HG02938 (cell line): ENCODE measurements around the gene C10orf90.
"Not testable (repeated sequence)": the region's sequence is repeated elsewhere in the genome, so short reads cannot be mapped to it uniquely, and the experiment has no call there.

Experiments used
- ATAC-seq: cut with Tn5 transposase; IDR thresholded peaks from one replicate; pipeline ENCODE4 v1.9.1; 2021; ENCODE audit warnings: mild to moderate bottlenecking, moderate library complexity; ENCODE audit not compliant: unreplicated experiment

Gene C10orf90

DNA sequence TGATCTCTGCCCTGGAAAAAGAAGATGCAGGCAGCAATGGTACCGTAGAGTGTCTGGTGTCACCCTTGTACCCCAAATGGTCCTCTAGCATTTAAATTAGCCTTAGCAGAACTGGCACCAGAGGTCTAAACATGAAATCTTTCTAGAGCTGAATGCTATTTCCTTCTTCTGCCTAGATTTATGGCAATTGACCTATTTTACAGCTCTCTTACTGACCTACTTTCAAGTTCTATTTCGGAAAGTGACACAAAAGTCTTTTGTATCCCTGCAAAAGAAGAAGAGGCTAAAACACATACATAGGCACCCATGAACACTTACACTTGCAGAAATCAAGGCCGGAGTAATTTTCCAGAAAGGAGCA, 272.1 kb downstream of the C10orf90 start:
- no peak for ATAC-seq

- no peak for ATAC-seq
Measured at GRCh38 chr10:126397640-126398382, 272.7 kb downstream of the C10orf90 start.

GRCh38 chr10:126397156-126397555, 273.3 kb downstream of the C10orf90 start:
- no peak for ATAC-seq

DNA sequence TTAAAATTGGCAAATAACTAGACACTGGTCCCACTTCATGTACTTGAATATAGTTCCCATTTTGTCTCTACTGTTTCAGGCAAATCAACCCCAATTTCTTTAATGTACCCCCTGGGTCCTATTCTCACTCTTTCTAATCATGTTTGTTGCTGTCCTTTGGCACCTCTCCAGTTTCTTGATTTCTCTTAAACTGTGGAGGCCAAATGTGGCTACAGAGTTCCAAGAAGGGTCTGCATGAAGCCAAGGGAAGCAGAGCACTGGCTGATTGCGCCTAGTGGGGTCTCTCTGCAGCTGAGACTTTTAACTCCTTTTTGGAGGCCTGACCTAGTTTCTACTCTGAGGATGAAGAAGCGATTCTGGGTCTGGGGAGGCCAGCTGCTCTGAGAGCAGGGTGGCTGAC, 275.5 kb downstream of the C10orf90 start:
- ATAC-seq, result no peak

- no peak for ATAC-seq
Measured at GRCh38 chr10:126393076-126393475, 277.4 kb downstream of the C10orf90 start.

DNA sequence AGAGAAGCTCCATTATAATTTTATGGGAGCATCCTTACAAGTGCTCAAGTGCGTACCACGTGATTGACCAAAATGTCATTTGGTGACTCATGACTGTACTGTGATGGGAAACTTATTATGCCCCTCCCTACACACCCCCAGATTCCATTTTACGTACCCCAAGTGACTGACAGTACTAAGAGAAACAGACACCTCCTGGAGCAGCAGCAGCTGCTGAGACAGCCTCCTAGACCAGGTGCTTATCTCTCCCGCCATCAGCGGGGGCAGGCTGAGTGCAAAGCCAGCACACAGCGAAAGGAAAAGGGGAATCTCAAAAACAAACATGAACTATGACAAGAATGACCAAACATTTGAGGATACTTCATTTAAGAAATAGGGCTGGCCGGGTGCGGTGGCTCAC, 278.0 kb downstream of the C10orf90 start:
- ATAC-seq, result no peak

DNA sequence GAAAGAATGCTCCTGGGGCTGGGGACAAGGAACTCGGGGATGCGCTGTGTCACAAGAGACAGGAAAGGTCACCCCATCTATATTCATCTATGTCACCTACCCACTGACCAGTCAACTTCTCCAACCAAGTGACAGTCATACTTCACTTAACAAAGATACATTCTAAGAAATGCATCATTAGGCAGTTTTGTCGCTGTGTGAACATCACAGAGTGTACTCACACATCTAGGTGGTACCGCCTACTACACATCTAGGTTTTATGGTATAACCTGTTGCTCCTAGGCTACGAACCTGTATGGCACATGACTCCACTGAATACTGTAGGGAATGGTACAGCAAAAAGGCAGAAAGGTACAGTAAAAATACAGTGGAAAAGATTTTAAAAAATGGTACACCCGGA, 278.4 kb downstream of the C10orf90 start:
- no peak for ATAC-seq

DNA sequence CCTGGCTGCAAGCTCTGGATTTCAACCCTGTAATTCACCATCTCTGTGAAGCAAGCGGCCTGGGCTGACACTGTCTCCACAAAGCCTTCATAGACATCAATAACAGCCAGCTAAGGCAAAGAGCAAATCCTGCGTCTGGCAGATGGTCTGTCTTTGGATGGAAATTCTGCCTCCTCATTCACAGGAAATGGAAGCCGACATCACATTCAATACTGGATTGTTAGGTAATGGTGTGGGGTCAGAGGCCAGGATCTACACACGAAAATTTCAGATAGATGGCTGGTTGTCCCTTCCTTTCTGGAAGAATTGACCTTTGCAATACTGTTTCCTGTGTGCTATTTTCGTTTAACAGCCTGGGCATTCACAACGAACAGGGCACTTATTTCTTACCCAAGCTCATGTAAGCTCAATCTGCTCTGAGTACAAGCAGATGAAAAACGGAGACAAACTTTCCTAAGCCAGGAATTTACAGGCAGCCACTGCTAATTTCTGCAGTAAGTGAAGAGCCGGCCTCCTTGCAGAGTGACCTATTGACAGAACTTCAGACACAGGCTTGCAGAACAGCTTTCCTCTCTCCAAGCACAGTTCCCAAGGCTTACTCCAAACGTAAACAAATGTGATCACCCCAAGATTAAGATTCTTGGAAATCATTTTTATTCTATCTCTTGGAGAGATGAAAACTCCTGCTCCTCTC, 279.2 kb downstream of the C10orf90 start:
- ATAC-seq, result no peak

GRCh38 chr10:126390324-126390723, 280.2 kb downstream of the C10orf90 start:
- ATAC-seq, result no peak

GRCh38 chr10:126387931-126388911, 282.3 kb downstream of the C10orf90 start, which contains the start of gene ADAM12:
TSS of gene ADAM12 (minus strand) at chr10:126388477. CDS start at chr10:126388145, 332 bp downstream.
- no peak for ATAC-seq

DNA sequence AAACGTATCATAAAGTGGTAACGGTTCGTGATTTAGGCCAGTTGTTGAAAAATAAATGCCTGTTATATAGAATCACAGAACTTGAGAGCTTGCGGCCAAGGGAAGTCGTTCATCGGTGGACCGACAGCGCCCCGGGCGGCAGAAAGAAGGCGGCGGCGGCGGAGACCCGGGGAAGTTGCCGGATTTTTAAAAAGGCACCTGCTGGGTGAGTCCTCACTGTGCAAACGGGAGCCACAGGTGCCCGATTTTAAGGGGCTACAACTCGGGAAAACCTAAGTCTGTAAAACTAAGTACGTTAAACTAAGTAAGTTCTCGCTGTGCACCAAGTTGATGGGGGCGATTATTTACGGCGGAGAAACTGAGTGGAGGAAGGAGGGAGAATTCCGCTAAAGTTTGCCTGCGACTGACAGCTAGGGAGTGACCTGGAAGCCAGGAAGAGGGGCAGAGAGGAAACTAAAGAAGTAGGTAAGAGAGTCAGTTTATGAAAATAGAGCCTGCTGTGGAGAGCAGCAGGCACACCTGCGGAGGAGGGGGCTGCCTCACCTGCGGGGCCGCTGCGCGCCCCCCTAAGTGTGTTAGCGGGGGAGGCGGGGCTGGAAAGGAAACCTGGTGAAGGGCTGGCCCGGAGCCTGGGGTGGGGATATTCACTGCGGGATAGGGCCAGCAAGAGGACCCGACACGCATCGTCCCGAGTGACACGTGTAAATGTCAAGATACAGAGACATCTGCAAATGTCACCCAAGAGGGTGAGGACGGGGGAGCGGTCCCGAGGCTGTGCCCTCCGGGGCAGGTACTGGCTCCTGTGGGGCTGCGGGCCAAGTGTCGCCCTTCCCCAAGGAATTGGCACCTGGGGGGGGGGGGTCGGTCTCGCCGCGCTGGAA, 283.2 kb downstream of the C10orf90 start:
- no peak for ATAC-seq

DNA sequence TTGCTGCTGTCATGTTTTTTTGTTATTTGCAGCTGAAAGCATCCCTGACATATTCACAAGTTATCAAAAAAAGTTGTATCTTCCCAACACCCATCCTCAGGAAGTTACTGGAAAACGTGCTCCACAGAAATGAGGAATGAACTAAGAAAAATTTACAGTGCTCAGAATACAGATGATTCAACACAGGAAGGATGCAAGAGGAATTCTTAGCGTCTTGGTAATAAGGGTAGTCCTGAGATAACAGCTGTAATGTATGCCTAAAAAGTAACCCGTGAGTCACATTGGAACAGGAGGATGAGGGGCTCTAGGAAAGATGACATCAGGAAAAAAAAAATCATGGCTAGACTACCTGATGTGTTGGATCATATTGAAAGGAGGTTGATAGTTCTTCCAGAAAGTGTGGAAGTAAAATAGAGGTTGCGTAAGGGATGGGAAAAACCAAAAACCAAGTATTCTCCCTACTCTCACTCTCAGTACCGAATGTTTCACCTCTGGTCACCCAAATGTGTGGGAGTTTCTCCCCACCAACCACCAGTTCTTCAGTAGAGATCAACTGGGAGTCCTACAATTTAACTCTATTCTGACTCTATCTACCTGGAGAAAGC, 286.1 kb downstream of the C10orf90 start:
- no peak for ATAC-seq

GRCh38 chr10:126380352-126381076, 290.0 kb downstream of the C10orf90 start:
- ATAC-seq, result no peak

DNA sequence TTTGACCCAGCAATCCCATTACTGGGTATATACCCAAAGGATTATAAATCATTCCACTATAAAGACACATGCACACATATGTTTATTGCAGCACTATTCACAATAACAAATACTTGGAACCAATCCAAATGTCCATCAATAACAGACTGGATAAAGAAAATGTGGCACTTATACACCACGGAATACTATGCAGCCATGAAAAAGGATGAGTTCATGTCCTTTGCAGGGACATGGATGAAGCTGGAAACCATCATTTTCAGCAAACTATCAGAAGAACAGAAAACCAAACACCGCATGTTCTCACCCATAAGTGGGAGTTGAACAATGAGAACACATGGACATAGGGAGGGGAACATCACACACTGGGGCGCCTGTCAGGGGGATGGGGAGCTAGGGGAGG, 291.3 kb downstream of the C10orf90 start:
- not testable (repeated sequence) for ATAC-seq

GRCh38 chr10:126376956-126377355, 293.5 kb downstream of the C10orf90 start:
- ATAC-seq, result no peak

- no peak for ATAC-seq
Measured at GRCh38 chr10:126375926-126376554, 294.5 kb downstream of the C10orf90 start.

GRCh38 chr10:126375299-126375698, 295.2 kb downstream of the C10orf90 start:
- ATAC-seq, result no peak
